K562 (cell line): ENCODE measurements around the gene MRPL32.

Experiments used
- ELF4 ChIP-seq: fragments of 450-650 bp; formaldehyde crosslinking; IDR thresholded peaks from 2 replicates; pipeline ENCODE4 v1.4.0; 2022; ENCODE audit warnings: missing genetic modification characterization
- JUN ChIP-seq, 2 experiments: sonication (generic) in 1 of 2; formaldehyde crosslinking in 1 of 2; IDR thresholded peaks; 2 replicates each; pipeline versions ENCODE4 v1.6.1 to v1.8.0; 2012 to 2022; ENCODE audit warnings: borderline replicate concordance in 2 of 2, mild to moderate bottlenecking in 2 of 2, improper control_type of control experiment in 1 of 2, low read depth in 1 of 2, low read length in 1 of 2, missing genetic modification reagents in 1 of 2
- MYNN ChIP-seq, 2 experiments: sonication (generic); formaldehyde crosslinking in 1 of 2; IDR thresholded peaks; 2 replicates each; pipeline versions ENCODE4 v1.5.0 to v1.6.1; 2016 to 2020; ENCODE audit warnings: antibody characterized with exemption in 1 of 2, missing genetic modification reagents in 1 of 2
- ZNF512 ChIP-seq: IDR thresholded peaks from 2 replicates; pipeline ENCODE4 v1.6.1; 2016; ENCODE audit warnings: missing genetic modification characterization, missing compliant biosample characterization
- TF ChIP-seq, protein P1 (sequence below): sonication (generic); formaldehyde crosslinking; IDR thresholded peaks from 2 replicates; pipeline ENCODE4 v1.8.1; 2023; ENCODE audit warnings: mild to moderate bottlenecking, missing genetic modification reagents
- TF ChIP-seq, protein P2 (sequence below), 3 experiments: IDR thresholded peaks in 2 of 3; conservative IDR thresholded peaks in 1 of 3; 2 replicates each; pipeline ENCODE4 v1.5.1; 2011 to 2012; ENCODE audit warnings: low read length in 3 of 3, mild to moderate bottlenecking in 3 of 3, control low read depth in 2 of 3, improper control_type of control experiment in 1 of 3, inconsistent platforms in 1 of 3, low read depth in 1 of 3, mixed read lengths in 1 of 3, moderate library complexity in 1 of 3; ENCODE audit not compliant: insufficient read depth in 2 of 3

GRCh38 chr7:42926204-42926603 lies 6.0 kb upstream of the MRPL32 start:
- TF ChIP-seq, protein P1, sequence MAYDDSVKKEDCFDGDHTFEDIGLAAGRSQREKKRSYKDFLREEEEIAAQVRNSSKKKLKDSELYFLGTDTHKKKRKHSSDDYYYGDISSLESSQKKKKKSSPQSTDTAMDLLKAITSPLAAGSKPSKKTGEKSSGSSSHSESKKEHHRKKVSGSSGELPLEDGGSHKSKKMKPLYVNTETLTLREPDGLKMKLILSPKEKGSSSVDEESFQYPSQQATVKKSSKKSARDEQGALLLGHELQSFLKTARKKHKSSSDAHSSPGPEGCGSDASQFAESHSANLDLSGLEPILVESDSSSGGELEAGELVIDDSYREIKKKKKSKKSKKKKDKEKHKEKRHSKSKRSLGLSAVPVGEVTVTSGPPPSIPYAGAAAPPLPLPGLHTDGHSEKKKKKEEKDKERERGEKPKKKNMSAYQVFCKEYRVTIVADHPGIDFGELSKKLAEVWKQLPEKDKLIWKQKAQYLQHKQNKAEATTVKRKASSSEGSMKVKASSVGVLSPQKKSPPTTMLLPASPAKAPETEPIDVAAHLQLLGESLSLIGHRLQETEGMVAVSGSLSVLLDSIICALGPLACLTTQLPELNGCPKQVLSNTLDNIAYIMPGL (CRISPR knock-in tag) = no peak
- TF ChIP-seq MYNN (IDR thresholded peaks at IDR 0.05) (no peak), MYNN (CRISPR knock-in tag; IDR thresholded peaks at IDR 0.05) (no peak), ZNF512 (tag) (no peak), JUN (IDR thresholded peaks at IDR 0.05; ENCODE audit: borderline replicate concordance, low read depth, low read length) (no peak), JUN (CRISPR knock-in tag; IDR thresholded peaks at IDR 0.05; ENCODE audit: borderline replicate concordance) (no peak), ELF4 (no peak)
- TF ChIP-seq, protein P2, sequence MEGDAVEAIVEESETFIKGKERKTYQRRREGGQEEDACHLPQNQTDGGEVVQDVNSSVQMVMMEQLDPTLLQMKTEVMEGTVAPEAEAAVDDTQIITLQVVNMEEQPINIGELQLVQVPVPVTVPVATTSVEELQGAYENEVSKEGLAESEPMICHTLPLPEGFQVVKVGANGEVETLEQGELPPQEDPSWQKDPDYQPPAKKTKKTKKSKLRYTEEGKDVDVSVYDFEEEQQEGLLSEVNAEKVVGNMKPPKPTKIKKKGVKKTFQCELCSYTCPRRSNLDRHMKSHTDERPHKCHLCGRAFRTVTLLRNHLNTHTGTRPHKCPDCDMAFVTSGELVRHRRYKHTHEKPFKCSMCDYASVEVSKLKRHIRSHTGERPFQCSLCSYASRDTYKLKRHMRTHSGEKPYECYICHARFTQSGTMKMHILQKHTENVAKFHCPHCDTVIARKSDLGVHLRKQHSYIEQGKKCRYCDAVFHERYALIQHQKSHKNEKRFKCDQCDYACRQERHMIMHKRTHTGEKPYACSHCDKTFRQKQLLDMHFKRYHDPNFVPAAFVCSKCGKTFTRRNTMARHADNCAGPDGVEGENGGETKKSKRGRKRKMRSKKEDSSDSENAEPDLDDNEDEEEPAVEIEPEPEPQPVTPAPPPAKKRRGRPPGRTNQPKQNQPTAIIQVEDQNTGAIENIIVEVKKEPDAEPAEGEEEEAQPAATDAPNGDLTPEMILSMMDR (IDR thresholded peaks at IDR 0.05 in 2 of 3, conservative IDR thresholded peaks at IDR 0.05 in 1 of 3; ENCODE audit: insufficient read depth in 2 of 3, low read depth in 1 of 3, low read length in 3 of 3) = no peak
